HepG2 (cell line): Measurements from ENCODE around the gene ZBTB17. TPM values are rescaled to one million over a fixed set of nuclear protein-coding genes. Genes with fewer than 3 reads are reported as not detected.

Experiments used
- ATAC-seq: fragments of 200-7000 bp; cut with Tn5 transposase; 3 replicates; pipeline ENCODE4 v1.9.1; 2020; ENCODE audit warnings: mild to moderate bottlenecking, moderate library complexity
- BruUV-seq: library from RNA; stranded (reverse); fragments of 400-500 nt; replicated peaks from 2 replicates; lab custom pipeline; 2021; lab: Mats Ljungman, UMichigan
- CTCF ChIA-PET: fragments of 300-600 bp; formaldehyde crosslinking; extraction: SDS; loops from one replicate; lab custom pipeline; 2021; ENCODE audit warnings: low total read pairs, inconsistent platforms, low intra/inter-chr PET ratio; lab: Yijun Ruan, JAX
- POLR2A ChIA-PET: fragments of 350-600 bp; sonication (Branson Sonifier 250); formaldehyde crosslinking; loops from one replicate; lab custom pipeline; 2020; ENCODE audit warnings: antibody characterized with exemption, inconsistent platforms; lab: Yijun Ruan, JAX
- DNase-seq: peaks from one replicate; pipeline ENCODE4 v3.0.0-alpha.2; 2015; ENCODE audit warnings: low spot score
- FAIRE-seq: peaks from 3 replicates; lab custom pipeline; 2011; peaks lifted over from hg19 to GRCh38; lab: Jason Lieb, UNC
- H2AFZ ChIP-seq: one replicate; pipeline ENCODE4 v1.6.1; 2011; ENCODE audit warnings: low read length, inconsistent platforms
- H3K27ac ChIP-seq: fragments of 300-600 bp; 3 replicates; pipeline ENCODE4 v1.8.0; 2011; ENCODE audit warnings: mixed run types, mild to moderate bottlenecking, mixed read lengths, low read length, inconsistent platforms; ENCODE audit not compliant: insufficient read depth; ENCODE audit errors: extremely low read length
- H3K27me3 ChIP-seq, 2 experiments: fragments of 200-600 bp in 1 of 2; 2 replicates in 1 of 2; 3 replicates in 1 of 2; pipeline versions ENCODE4 v1.6.0 to v1.8.0; 2011; ENCODE audit warnings: low read length in 2 of 2, mild to moderate bottlenecking in 2 of 2, moderate library complexity in 2 of 2, inconsistent platforms in 1 of 2; ENCODE audit not compliant: insufficient read depth in 2 of 2, control insufficient read depth in 1 of 2
- H3K36me3 ChIP-seq, 2 experiments: fragments of 200-600 bp in 1 of 2; replicated peaks in 1 of 2; 2 replicates in 1 of 2; 3 replicates in 1 of 2; pipeline versions ENCODE4 v1.5.1 to v1.8.0; 2011; ENCODE audit warnings: low read length in 2 of 2, inconsistent platforms in 1 of 2; ENCODE audit not compliant: insufficient read depth in 2 of 2, control insufficient read depth in 1 of 2
- H3K4me1 ChIP-seq: 2 replicates; pipeline ENCODE4 v1.5.1; 2012; ENCODE audit warnings: low read length, inconsistent platforms; ENCODE audit not compliant: insufficient read depth
- H3K4me2 ChIP-seq: 2 replicates; pipeline ENCODE4 v1.6.0; 2011; ENCODE audit warnings: low read depth, low read length, inconsistent platforms
- H3K4me3 ChIP-seq, 3 experiments: fragments of 200-600 bp in 1 of 3; sonication (generic), shearing (Covaris generic) in 1 of 3; replicated peaks in 1 of 3; 2 replicates each; pipeline ENCODE4 v1.5.1; 2011 to 2016; ENCODE audit warnings: low read length in 3 of 3, inconsistent platforms in 2 of 3, low read depth in 2 of 3, mild to moderate bottlenecking in 2 of 3, control low read depth in 1 of 3, mixed read lengths in 1 of 3; ENCODE audit not compliant: insufficient read depth in 1 of 3
- H3K79me2 ChIP-seq: one replicate; pipeline ENCODE4 v1.6.1; 2011; ENCODE audit warnings: low read length, inconsistent platforms; ENCODE audit not compliant: insufficient read depth
- H3K9ac ChIP-seq: 2 replicates; pipeline ENCODE4 v1.6.0; 2011; ENCODE audit warnings: mild to moderate bottlenecking, low read depth, low read length, inconsistent platforms; ENCODE audit not compliant: insufficient read depth
- H3K9me3 ChIP-seq: 2 replicates; pipeline ENCODE4 v1.5.1; 2012; ENCODE audit warnings: mild to moderate bottlenecking, low read length
- H4K20me1 ChIP-seq: 2 replicates; pipeline ENCODE4 v1.6.0; 2011; ENCODE audit warnings: inconsistent platforms, mild to moderate bottlenecking, low read length, moderate library complexity; ENCODE audit not compliant: insufficient read depth
- HMGXB3 ChIP-seq: sonication (generic); formaldehyde crosslinking; IDR thresholded peaks from 2 replicates; pipeline ENCODE4 v1.4.0; 2020; ENCODE audit warnings: missing genetic modification reagents, borderline replicate concordance
- MYC ChIP-seq: sonication (generic); formaldehyde crosslinking; IDR thresholded peaks from 2 replicates; pipeline ENCODE4 v1.9.0; 2021; ENCODE audit warnings: missing genetic modification reagents, borderline replicate concordance
- PAWR ChIP-seq: sonication (generic); formaldehyde crosslinking; IDR thresholded peaks from 2 replicates; pipeline ENCODE4 v1.4.0; 2020; ENCODE audit warnings: missing genetic modification reagents, mild to moderate bottlenecking, borderline replicate concordance
- SAP130 ChIP-seq: IDR thresholded peaks from 2 replicates; pipeline ENCODE4 v1.6.1; 2016; ENCODE audit warnings: low read depth
- SP5 ChIP-seq: IDR thresholded peaks from 2 replicates; pipeline ENCODE4 v1.6.1; 2016; ENCODE audit warnings: low read depth, borderline replicate concordance
- ZFY ChIP-seq: sonication (generic); formaldehyde crosslinking; IDR thresholded peaks from 2 replicates; pipeline ENCODE4 v1.4.0; 2020; ENCODE audit warnings: missing genetic modification reagents
- ZNF281 ChIP-seq: sonication (generic); formaldehyde crosslinking; IDR thresholded peaks from 2 replicates; pipeline ENCODE4 v1.4.0; 2020; ENCODE audit warnings: missing genetic modification reagents, borderline replicate concordance
- ZNF572 ChIP-seq: sonication (generic); formaldehyde crosslinking; IDR thresholded peaks from 2 replicates; pipeline ENCODE4 v1.5.1; 2020; ENCODE audit warnings: mild to moderate bottlenecking, missing genetic modification reagents
- WGBS: methylation state at CpG from one replicate; pipeline ENCODE4 v1.1.6; 2017; ENCODE audit warnings: low lambda C conversion rate; 5-methylcytosine and 5-hydroxymethylcytosine counted together
- in situ Hi-C: cut with HindIII; loops from 2 replicates; pipeline ENCODE4 v1.10.0; 2017; ENCODE audit warnings: low pct_unique_long_range_greater_than_20kb; ENCODE audit not compliant: extremely low pct_ligation_motif_present
- intact Hi-C: fragments of 100-400 bp; cut with micrococcal nuclease; formaldehyde crosslinking; loops from one replicate; pipeline ENCODE4 v1.10.0; 2022; ENCODE audit not compliant: unreplicated experiment
- polyA plus RNA-seq, 8 experiments: library from polyadenylated mRNA; depleted of rRNA in 3 of 8; stranded (reverse) in 7 of 8; unstranded in 1 of 8; fragments of >200 nt; fragmentation: Illumina TruSeq in 4 of 8; extraction: Trizol in 4 of 8; gene quantifications; 2 replicates each; pipeline versions ENCODE4 v1.2.1 to v1.2.3, GENCODE V29; 2011 to 2016; ENCODE audit warnings: low read depth in 4 of 8, missing spikeins in 1 of 8, mixed read lengths in 1 of 8; ENCODE audit not compliant: insufficient read depth in 1 of 8
- total RNA-seq, 5 experiments: library from RNA; depleted of rRNA; stranded (reverse); fragments of >200 nt; fragmentation: Illumina TruSeq; extraction: Trizol; gene quantifications; 2 replicates each; pipeline ENCODE4 v1.2.3, GENCODE V29; 2016; ENCODE audit warnings: low read depth in 1 of 5
- TF ChIP-seq, protein P1 (sequence below): sonication (generic); formaldehyde crosslinking; IDR thresholded peaks from 2 replicates; pipeline ENCODE4 v1.5.0; 2020; ENCODE audit warnings: missing genetic modification reagents, mild to moderate bottlenecking, borderline replicate concordance
- TF ChIP-seq, protein P2 (sequence below): sonication (generic); formaldehyde crosslinking; IDR thresholded peaks from 2 replicates; pipeline ENCODE4 v1.5.0; 2020; ENCODE audit warnings: missing genetic modification reagents

ZBTB17 gene
- total and polyA plus RNA-seq, 2 of the 13 experiments (the other 11 are each of a cell fraction or from before 2014, with no cell fraction given): 16.7 to 17.0 TPM

DNA sequence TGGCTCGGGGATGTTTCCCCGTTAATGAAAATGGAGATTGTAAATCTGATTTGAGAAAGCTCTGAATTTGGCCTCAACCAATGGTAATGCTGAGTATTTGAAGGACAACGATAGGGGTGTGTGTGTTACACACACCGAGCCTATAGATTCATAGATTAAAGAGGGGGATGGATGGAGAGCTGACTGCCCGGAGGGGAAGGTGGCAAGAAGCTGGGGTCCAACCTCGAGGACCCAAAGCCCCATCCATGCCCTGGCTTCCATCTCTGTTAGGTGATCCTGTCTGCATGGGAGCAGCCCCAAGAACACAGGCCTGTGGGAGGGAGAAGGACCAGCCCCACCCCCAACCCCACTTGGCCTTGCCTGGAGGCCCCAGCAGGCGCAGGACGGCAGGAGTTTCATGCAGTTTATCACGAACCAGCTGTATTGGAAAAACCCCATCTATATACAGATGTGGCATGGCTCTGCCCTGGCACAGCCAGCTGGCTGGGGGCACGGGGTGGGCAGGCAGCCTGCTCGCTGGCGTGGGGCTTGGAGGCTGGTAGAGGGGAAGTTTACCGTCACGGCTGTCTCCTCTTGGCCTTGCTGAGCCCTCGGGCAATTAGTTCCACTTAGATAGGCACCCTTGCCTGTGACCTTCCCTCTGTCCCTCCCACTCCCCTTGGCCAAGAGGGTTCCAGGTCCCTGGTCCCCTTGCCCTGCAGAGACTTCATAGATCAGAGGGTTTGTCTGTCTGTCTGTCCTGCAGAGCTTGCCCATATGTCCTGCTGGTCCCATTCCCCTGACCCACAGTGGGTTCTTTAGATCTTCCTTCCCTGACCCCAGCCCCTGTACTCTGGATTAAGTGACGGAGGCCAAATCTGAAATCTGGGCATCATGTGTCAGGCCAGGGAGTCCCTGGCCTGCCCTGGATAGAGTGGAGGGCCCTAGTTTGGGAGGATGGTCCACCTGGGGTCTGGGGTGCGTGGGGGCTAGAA, 38.9 kb upstream of the ZBTB17 start:
- in situ Hi-C loops (loop anchor here (5.0 kb wide), 1 partner anchor 33 kb away; no protein-coding TSS in a partner anchor), intact Hi-C loops (no loop called here)
- Histone ChIP-seq H3K9ac (no peak overlapping the region; the same call in 1 of the 2 replicates), H3K4me3 (peak overlapping the region in 2 of 3 experiments; percentile 26 to 63; a peak in 3 of 6 replicates), H3K27me3 (peaks cover 9 to 63% of the 10 kb centered on the region in 2 experiments; a peak in 4 of 5 replicates), H3K9me3 (no peaks in the 10 kb centered on the region), H3K4me2 (peak overlapping the region; percentile 71), H3K36me3 (no peaks in the 10 kb centered on the region), H4K20me1 (peaks cover under 1% of the 10 kb centered on the region; the same call in 1 of the 2 replicates), H3K4me1 (peaks cover 73% of the 10 kb centered on the region), H2AFZ (no peak overlapping the region), H3K27ac (no peak overlapping the region), H3K79me2 (no peaks in the 10 kb centered on the region)
- POLR2A ChIA-PET: interaction anchor here (1.0 kb wide), 1 partner anchor 214 kb away, joined by 3 read pairs; no protein-coding TSS in a partner anchor
- ATAC-seq: peak; percentile 9; the same call in 1 of the 3 replicates
- FAIRE-seq: no peak
- WGBS: 24% methylated on average over 7 of the region's 17 CpGs
- DNase-seq: no peak
- no TSS peak for BruUV-seq
- CTCF ChIA-PET: no interaction called here
- TF ChIP-seq MYC (CRISPR knock-in tag) (peak; percentile 70; the same call in 1 of the 2 replicates), ZNF572 (CRISPR knock-in tag) (no peak), ZNF281 (CRISPR knock-in tag) (peak; percentile 71; the same call in 1 of the 2 replicates), SAP130 (CRISPR knock-in tag) (peak; percentile 67), SP5 (CRISPR knock-in tag) (0 out of 2 replicates have a peak, but pooled peaks have one; percentile 26), HMGXB3 (0 out of 2 replicates have a peak, but pooled peaks have one; percentile 22), ZFY (CRISPR knock-in tag) (peak; percentile 53; the same call in 1 of the 2 replicates), PAWR (CRISPR knock-in tag) (no peak)
- TF ChIP-seq, protein P1, sequence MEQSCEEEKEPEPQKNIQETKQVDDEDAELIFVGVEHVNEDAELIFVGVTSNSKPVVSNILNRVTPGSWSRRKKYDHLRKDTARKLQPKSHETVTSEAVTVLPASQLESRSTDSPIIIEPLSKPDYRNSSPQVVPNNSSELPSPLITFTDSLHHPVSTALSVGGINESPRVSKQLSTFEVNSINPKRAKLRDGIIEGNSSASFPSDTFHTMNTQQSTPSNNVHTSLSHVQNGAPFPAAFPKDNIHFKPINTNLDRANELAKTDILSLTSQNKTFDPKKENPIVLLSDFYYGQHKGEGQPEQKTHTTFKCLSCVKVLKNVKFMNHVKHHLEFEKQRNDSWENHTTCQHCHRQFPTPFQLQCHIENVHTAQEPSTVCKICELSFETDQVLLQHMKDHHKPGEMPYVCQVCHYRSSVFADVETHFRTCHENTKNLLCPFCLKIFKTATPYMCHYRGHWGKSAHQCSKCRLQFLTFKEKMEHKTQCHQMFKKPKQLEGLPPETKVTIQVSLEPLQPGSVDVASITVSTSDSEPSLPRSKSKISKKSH (CRISPR knock-in tag): peak; percentile 16; the same call in 1 of the 2 replicates
- TF ChIP-seq, protein P2, sequence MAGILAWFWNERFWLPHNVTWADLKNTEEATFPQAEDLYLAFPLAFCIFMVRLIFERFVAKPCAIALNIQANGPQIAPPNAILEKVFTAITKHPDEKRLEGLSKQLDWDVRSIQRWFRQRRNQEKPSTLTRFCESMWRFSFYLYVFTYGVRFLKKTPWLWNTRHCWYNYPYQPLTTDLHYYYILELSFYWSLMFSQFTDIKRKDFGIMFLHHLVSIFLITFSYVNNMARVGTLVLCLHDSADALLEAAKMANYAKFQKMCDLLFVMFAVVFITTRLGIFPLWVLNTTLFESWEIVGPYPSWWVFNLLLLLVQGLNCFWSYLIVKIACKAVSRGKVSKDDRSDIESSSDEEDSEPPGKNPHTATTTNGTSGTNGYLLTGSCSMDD (CRISPR knock-in tag): no peak
